ENCODE results near the gene ANTXRL.
"Not testable (repeated sequence)": the region's sequence is repeated elsewhere in the genome, so short reads cannot be mapped to it uniquely, and the experiment has no call there.

- not testable (repeated sequence) for TF ChIP-seq POLR2A (IDR thresholded peaks at IDR 0.05; ENCODE audit: low read depth, low read length); POLR2AphosphoS5 (IDR thresholded peaks at IDR 0.05; ENCODE audit: low read depth, low read length); TAF1 (IDR thresholded peaks at IDR 0.05; ENCODE audit: low read depth, low read length); SPI1 (IDR thresholded peaks at IDR 0.05; ENCODE audit: low read depth, low read length); POU2F2 (IDR thresholded peaks at IDR 0.05; ENCODE audit: low read depth, low read length); PAX5 (IDR thresholded peaks at IDR 0.05; ENCODE audit: insufficient read depth, low read length, severe bottlenecking)
Measured at GRCh38 chr10:46246400-46247180, 40.2 kb upstream of the ANTXRL start.
